Fibroblast of lung (primary cell): ENCODE measurements around the gene LRRC66.

ENCODE experiments used
- EZH2 ChIP-seq: IDR thresholded peaks from 2 replicates; pipeline ENCODE4 v1.5.1; 2012; ENCODE audit warnings: low read length, control low read depth, mild to moderate bottlenecking; ENCODE audit errors: missing control alignments
- TF ChIP-seq, protein P1 (sequence below), 2 donors: IDR thresholded peaks in 1 of 2; conservative IDR thresholded peaks in 1 of 2; 1 replicate in 1 of 2; 2 replicates in 1 of 2; pipeline ENCODE4 v1.5.1; 2011 to 2012; ENCODE audit warnings: low read length in 2 of 2, control low read depth in 1 of 2, inconsistent platforms in 1 of 2, low read depth in 1 of 2, mild to moderate bottlenecking in 1 of 2

DNA sequence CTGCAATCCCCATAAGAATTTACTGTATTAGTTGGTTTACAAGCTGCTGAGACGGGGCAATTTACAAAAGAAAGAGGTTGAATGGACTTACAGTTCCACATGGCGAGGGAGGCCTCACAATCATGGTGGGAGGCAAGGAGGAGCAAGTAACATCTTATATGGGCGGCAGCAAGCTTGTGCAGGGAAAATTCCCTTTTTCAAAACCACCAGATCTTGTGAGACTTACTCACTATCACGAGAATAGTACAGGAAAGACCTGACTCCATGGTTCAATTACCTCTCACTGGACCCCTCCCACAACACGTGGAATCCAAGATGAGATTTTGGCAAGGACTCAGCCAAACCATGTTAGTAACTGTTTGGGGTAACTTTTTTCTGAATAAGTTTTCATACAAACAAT lies 29.1 kb upstream of the LRRC66 start:
- TF ChIP-seq, protein P1, sequence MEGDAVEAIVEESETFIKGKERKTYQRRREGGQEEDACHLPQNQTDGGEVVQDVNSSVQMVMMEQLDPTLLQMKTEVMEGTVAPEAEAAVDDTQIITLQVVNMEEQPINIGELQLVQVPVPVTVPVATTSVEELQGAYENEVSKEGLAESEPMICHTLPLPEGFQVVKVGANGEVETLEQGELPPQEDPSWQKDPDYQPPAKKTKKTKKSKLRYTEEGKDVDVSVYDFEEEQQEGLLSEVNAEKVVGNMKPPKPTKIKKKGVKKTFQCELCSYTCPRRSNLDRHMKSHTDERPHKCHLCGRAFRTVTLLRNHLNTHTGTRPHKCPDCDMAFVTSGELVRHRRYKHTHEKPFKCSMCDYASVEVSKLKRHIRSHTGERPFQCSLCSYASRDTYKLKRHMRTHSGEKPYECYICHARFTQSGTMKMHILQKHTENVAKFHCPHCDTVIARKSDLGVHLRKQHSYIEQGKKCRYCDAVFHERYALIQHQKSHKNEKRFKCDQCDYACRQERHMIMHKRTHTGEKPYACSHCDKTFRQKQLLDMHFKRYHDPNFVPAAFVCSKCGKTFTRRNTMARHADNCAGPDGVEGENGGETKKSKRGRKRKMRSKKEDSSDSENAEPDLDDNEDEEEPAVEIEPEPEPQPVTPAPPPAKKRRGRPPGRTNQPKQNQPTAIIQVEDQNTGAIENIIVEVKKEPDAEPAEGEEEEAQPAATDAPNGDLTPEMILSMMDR (conservative IDR thresholded peaks at IDR 0.05 in 1 of 2, IDR thresholded peaks at IDR 0.05 in 1 of 2; ENCODE audit: low read depth in 1 of 2, low read length in 2 of 2) = no peak
- no peak for TF ChIP-seq EZH2
